ENCODE results near the gene NPM1. TPM values are rescaled to one million over a fixed set of nuclear protein-coding genes. Genes with fewer than 3 reads are reported as not detected.

The NPM1 gene
- total and polyA plus RNA-seq, 12 donors = 248 to 1,064 (median 465) TPM

GRCh38 chr5:171342362-171343111 is 45.1 kb upstream of the NPM1 start:
- Histone ChIP-seq H3K4me1 (no peaks in the 10 kb centered on the region), H3K36me3 (no peaks in the 10 kb centered on the region), H3K27ac (no peak overlapping the region), H3K4me3 (no peak overlapping the region), H3K27me3 (peaks cover 0 to 46% (median 33%) of the 10 kb centered on the region in 7 donors), H3K9me3 (no peaks in the 10 kb centered on the region)
- intact Hi-C loops (cut with DNase I) = loop anchor here in 4 of 10 donors (2.0 to 10.0 kb wide), 5 partner anchors 135 to 708 kb away; no protein-coding TSS in a partner anchor
- TF ChIP-seq CTCF (IDR thresholded peaks at IDR 0.05) = peak; percentile 11 to 74 (median 62)
- WGBS, 2 donors = 48 to 52% methylated on average over 17 of the region's 17 CpGs
- DNase-seq (peak in 1 of 2 donors; percentile 15), ATAC-seq (peak in 4 of 8 donors; percentile 39 to 72 (median 61))

GRCh38 chr5:171344936-171345608 is 42.6 kb upstream of the NPM1 start:
- peaks cover 0 to 26% (median 17%) of the 10 kb centered on the region in 7 donors for H3K27me3 ChIP-seq
- H3K36me3 ChIP-seq = no peaks in the 10 kb centered on the region
- ATAC-seq (no peak), DNase-seq (no peak)
- TF ChIP-seq CTCF (IDR thresholded peaks at IDR 0.05) = no peak
- no peaks in the 10 kb centered on the region for H3K9me3 ChIP-seq
- no peak overlapping the region for H3K27ac ChIP-seq
- no peaks in the 10 kb centered on the region for H3K4me1 ChIP-seq
- 93 to 94% methylated on average over 19 of the region's 19 CpGs for WGBS, 2 donors
- intact Hi-C loops (cut with DNase I) = loop anchor here in 4 of 10 donors (5.0 to 10.0 kb wide), 5 partner anchors 138 to 710 kb away; no protein-coding TSS in a partner anchor
- no peak overlapping the region for H3K4me3 ChIP-seq

GRCh38 chr5:171351536-171352073 is 36.0 kb upstream of the NPM1 start:
- no peak for TF ChIP-seq CTCF (IDR thresholded peaks at IDR 0.05)
- no peaks in the 10 kb centered on the region for H3K9me3 ChIP-seq
- H3K4me3 ChIP-seq = no peak overlapping the region
- no peaks in the 10 kb centered on the region for H3K36me3 ChIP-seq
- intact Hi-C loops (cut with DNase I) = no loop called here
- no peaks in the 10 kb centered on the region for H3K4me1 ChIP-seq
- peaks cover 0 to 18% (median 0%) of the 10 kb centered on the region in 7 donors for H3K27me3 ChIP-seq
- ATAC-seq (no peak), DNase-seq (no peak)
- H3K27ac ChIP-seq = no peak overlapping the region
- WGBS, 2 donors = 71 to 85% methylated on average over 7 of the region's 7 CpGs

GRCh38 chr5:171355302-171355724 is 32.3 kb upstream of the NPM1 start:
- WGBS, 2 donors = 88 to 98% methylated on average over 5 of the region's 5 CpGs
- intact Hi-C loops (cut with DNase I) = no loop called here
- no peak for TF ChIP-seq CTCF (IDR thresholded peaks at IDR 0.05)
- Histone ChIP-seq H3K4me1 (no peaks in the 10 kb centered on the region), H3K9me3 (no peaks in the 10 kb centered on the region), H3K27ac (no peak overlapping the region), H3K36me3 (no peaks in the 10 kb centered on the region), H3K27me3 (peaks cover 0 to 13% (median 0%) of the 10 kb centered on the region in 7 donors), H3K4me3 (no peak overlapping the region)
- ATAC-seq = no peak
- DNase-seq = no peak

Data from heart right ventricle (tissue), 16 donors.